HG03469 (cell line): ENCODE results near the gene GLRA3.
"Not testable (repeated sequence)": the region's sequence is repeated elsewhere in the genome, so short reads cannot be mapped to it uniquely, and the experiment has no call there.

Experiments used
- ATAC-seq: cut with Tn5 transposase; IDR thresholded peaks from one replicate; pipeline ENCODE4 v1.9.1; 2021; ENCODE audit warnings: mild to moderate bottlenecking, moderate library complexity, moderate number of reproducible peaks; ENCODE audit not compliant: unreplicated experiment

The GLRA3 gene

DNA sequence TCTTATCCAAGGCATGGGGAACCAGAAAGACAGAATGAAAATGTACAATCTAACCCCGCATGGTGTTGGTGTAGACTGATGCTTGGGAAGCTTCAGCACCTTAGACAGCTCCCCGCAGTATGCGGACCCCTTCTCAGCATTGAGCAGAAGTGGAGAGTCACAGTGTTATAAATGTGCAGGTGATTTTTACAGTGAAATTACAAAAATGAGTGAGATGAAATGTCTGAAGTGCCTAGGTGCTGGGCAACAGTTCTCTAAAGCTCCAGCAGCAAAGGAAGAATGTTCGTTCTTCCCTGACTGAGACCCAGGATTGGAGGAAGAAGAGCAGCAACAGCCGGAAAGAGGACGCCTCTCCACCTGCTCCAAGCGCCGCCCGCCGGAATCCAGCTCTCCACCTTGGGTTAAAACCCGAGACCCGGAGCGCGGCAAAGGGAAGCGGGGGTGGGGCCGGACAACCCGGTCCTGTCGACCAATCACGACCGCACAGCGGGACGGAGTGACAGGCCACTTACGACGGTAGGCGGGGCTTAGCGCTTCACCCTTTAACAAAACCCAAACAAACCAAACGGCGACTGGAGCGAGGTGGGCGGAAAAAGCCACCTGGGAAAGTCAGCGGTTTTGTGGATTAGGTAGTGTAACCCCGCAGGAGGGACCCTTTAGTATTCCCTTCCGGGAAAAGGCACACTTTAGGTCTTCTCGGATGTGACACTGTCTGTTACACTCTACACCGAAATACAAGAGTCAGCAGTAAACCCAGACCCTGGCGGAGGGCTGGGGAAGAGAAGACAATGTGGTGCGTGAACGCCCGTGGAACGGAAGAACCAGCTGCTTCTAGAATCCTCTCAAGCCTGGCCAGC lies at the start of gene GLRA3:
TSS of gene GLRA3 (minus strand) at position 403 of the 857 bp plus-strand sequence. CDS start 436 bp downstream, outside the sequence.
- ATAC-seq: no peak

DNA sequence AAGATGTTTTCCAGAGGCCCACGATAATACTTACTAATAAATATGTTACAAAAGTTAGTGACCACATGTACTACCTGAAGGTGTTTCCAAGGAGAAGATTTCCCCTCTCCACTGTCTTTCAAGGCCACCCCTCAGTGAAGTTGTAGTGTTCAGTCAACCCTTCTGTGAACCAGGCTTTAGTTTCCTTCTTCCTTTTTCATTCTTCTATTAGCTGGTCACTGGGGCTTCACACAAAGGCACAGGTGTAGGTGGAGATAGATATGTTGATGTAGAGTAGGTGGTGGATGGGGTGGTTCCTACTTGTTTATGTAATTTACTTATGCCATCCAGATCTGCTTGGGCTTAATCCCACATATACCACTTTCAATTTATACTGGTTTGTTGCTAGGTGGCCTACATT lies 45.9 kb upstream of the GLRA3 start:
- ATAC-seq: no peak

DNA sequence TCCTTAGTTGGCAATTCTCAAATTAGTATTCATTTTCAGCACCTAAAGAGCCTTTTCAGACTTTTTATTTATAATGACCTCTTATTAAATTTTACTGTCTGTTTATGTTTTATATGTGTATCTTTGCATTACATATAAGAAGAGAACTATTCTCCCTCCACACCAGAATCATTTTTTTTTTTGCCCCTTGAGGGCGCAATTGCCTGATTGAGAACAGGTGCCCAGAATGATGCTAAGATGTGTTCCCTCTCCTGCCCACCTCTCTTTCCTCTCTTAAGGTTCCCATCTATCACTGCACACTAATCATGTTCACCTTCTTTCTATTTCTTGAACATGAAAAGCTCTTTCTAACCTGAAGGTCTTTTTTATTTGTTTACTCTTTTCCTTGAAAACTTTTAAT lies 44.9 kb upstream of the GLRA3 start:
- ATAC-seq: no peak

DNA sequence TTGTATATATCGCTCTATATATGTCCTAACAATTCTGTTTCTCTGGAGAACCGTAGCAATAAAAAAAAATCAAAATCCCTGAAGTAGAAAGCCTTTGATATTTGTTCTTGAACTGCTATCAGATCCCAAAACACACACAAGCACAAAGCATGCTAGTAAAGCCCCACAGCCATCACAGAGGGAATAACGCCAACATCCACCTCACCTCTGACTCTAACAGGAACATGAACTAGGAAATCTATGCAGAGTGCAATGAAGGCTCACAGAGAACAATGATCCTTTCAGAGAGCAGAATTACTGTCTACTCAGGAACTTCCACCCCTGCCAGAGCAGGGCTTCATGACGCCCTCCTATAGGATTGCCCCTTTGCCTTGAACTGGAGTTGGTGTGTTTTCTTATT lies 44.1 kb upstream of the GLRA3 start:
- not testable (repeated sequence) for ATAC-seq

DNA sequence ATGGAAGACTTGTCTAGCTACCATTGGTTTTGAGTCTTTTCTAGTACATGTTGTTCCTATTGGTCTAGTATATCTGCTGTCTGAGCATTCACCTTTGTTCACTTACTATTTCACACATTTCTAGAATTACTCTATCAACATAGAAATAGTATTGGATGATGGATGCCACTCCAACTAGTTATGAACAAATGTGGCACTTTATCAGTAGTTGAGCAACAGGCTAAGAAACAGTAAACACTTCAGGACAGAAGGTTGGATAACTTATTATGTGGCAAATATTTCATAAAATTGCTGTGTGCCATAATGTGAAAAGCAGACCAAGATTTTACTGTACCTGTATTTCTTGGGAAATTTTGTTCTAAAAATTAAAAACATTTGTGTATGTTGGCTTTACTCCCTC lies 42.4 kb upstream of the GLRA3 start:
- no peak for ATAC-seq

DNA sequence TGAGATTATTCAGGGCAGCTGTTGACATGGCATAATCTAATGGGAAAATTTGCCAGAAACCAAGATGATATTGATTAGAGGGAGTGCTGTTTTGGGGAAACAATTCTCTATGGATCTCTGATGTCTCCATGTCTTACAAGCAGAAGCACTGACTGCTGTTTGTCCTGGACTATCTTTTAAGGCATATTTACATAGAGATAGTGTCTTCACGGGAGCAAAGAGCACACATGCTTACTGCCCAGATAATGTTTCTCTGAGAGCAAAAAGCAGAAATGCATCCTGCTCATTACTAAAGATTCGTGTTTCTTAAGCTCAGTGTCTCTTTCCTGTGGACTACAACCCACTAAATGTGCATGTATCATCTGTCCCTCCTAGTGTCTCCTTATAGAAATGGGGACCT lies 41.3 kb upstream of the GLRA3 start:
- no peak for ATAC-seq

DNA sequence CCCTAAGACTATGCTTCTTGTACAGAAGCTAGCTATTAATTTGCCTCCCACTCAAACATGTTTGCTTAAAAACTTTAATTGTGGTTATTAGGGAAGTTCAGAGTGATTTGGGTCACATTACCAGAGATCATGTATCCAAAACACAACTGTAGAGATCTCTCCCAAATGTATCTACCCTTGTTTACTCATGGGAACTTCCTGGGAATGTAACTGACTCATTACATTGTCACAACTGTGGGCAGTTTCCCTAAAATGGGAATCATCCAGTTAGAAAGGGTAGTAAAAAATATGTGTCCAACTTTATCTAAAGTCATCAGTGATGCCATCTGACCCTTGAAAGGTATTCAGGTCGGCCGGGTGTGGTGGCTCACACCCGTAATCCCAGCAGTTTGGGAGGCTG lies 40.3 kb upstream of the GLRA3 start:
- no peak for ATAC-seq

DNA sequence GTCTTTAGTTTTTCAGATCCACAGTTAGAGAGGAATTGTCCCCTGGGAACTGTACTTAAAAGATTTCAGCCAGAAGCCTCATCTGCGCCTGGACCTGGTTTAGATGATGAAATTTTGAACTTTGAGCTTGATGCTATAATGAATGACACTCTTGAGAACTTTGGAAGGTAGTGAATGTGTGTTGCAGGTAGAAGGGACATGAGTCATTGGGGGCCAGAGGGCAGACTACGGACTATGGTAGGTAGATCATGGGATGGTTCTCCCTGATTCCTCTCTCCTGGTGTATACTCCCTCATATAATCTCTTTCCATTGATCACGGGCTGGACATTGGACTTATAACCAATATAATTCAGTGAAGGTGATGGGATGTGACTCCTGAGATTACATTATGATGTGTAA lies 38.9 kb upstream of the GLRA3 start:
- no peak for ATAC-seq

DNA sequence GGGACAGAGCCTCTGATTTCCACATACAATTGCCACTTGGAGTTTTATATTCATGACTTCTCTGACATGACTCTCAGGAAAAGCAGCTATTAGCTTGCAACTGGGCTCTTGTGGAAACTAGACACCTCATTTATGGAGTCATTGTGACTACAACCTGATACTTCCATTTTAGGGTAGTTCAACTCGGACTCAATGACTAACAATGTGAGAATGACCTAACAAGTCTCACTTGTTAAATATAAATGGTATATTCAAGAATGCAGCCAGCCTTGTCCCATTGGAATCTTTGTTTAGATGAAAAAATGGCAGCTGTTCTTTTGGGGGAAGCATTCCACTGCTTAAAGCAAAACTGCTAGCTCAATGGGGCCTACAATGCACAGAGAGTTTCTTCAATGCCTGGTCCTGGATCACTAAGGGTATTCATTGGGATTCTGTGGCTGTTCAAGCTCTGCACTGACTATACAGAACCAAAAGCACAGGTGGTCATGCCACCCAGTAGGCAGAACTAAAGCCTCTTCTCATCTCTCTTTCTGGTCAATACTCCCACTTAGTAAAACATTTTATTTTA lies 36.5 kb upstream of the GLRA3 start:
- ATAC-seq: no peak

DNA sequence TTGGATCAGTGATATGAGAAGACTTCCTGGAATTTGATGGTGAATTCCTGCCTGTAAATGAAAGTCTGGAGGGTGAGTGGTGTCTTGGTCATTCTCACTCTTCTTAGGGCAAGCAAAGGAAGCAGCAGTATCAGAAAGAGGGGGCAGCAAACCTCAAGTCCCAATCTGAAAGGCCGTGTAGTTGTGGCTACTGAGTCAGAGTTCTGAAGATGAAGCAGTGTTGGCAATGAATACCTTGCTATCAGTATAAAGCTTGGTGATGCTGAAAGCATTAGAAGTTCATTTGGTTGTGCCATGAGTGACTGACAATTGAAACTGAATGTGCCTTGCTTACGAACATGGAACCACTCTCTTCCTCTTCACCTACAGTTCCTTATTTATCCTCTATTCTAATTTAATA lies 35.0 kb upstream of the GLRA3 start:
- no peak for ATAC-seq

DNA sequence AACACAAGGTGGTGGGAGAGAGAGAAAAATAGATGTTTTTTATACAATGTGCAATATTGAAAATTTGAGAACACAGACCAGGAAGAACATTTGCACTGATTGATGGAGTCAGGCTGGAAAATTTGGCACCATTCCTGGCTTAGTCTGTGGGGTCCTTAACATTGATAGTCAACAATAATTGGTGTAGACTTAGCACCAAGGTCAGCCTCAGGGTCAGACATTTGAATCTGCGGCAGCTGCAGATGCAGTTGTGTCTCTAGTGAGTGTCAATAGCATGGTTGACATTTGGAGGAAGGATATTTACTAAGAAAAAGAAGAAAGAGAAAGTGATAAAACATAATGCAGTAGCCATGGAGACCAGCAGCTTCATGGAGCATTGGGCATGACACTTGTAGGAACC lies 31.5 kb upstream of the GLRA3 start:
- no peak for ATAC-seq

DNA sequence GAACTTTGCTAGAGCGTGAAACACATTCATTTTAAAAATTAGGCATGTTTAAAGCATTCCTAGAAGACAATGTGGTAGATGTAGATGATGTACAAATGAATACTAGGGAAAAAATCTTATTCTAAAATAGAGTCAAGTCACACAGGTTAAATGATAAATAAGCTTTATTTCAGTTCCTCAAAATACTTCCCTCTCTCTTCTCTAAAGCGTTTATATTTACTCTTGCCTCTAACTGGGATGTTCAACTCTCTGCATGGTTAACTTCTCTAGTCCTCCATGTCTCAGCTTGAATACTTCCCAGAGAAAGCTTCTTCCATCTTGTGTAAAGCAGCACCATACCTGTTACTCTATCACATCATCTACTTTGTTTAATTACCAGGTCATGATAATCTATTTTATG lies 30.9 kb upstream of the GLRA3 start:
- no peak for ATAC-seq

DNA sequence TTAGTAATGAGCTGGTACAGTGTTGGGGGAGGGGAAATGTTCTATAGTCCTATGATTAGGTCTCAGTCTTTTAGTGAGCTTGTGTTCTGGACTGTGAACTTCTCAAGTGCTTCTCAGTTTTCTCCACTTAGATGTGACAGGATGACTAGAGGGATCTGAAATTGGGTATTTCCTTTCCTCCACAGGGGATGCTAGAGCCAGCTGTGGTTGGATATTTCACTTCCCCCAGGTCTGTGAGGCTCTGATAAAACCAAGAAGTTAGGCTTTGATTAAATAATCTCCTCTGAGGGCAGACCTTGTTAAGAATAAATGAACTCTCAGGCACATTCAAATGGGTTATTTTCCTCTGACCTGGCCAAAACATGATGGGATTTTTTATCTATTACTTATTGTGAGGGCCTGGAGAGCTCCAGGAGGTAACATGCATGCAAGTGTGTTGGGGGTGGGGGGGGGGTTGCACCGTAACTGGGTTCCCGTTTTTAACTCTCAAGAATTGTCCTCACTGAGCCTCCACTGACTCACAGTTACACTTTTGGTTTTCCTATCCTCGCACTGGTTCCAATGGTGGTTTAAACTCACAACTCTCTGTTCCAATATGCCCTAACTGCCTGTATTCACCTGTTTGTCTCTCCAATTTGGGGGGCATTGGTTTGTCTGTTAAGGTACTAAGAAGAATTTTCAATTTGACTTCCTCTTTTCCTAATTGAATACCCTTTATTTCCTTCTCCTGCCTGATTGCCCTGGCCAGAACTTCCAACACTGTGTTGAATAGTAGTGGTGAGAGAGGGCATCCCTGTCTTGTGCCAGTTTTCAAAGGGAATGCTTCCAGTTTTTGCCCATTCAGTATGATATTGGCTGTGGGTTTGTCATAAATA lies 28.1 kb upstream of the GLRA3 start:
- ATAC-seq: no peak

DNA sequence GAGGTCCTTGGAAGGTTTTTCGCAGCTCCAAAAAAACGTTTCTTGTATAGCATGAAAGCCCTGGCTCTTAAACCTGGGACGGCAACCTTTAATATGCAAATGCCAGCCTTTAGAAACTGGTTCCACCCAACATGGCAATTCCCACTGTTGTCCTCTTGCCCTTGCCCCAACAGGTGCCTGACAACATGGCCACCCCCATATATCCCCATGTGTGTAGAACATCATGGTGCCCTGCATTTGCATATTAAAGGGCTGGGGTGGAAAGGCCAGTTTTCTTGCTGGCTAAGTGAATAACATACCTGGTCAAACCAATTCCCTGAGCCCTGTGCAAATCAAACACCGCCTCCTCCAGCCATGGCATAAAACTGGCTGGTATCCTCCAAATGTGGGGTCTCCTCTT lies 26.0 kb upstream of the GLRA3 start:
- ATAC-seq: no peak

DNA sequence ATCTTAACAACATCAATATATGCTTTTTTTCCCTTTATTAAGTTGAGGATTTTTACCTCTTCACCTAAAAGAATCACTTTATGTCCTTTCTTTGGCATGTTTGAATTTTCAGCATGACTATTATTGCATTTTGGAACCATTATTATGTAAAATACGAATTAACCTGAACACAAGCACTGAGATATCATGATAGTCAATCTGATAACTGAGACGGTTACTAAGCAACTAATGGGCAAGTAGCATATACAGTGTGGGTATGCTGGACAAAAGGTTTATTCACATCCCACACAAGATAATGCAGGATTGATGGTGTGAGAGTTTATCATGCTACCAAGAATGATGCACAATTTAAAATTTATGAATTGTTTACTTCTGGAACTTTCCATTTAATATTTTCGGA lies 24.6 kb upstream of the GLRA3 start:
- ATAC-seq: no peak

DNA sequence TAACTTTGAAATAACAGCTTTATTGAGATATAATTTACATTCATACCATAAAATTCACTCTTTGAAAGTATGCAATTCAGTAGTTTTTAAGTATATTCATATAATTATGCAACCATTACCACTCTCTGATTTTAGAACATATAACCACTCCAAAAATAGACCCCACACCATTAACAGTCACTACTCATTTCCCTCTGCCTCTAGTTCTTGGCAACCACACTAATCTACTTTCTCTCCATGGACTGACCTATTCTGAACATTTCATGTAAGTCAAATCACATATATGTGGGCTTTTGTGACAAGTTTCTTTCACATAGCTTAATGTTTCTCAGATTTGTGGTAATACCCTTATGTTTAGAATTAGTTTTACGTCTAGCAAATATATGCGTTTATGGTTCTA lies 19.5 kb upstream of the GLRA3 start:
- no peak for ATAC-seq

DNA sequence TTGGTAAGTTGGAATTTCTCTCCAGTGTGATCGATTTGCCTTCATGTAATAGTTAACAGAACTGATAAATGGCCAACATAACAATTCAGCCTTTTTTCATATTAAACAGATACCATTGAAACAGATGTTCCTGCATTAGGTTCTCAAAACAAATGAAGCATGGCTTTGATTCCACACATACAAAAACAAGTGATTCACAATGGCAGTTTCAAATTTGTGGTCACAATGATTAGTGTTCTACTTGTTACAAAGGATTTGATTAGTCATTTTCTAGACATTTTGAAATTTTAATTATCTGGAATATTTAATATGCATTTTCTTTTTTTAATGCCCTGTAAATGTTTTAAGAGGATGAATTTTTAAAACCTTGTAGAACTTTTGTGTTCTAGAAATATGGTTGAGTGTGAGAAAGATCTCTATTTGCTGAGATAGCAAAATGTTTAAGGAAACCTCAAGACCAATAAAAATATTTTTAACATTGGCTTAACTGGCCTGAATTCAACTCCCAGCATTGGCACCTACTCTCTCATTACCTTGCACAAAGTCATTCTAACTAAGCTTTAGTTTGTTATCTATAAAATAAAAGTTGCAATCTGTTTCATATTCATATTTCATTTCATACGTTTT lies 18.9 kb upstream of the GLRA3 start:
- ATAC-seq: no peak

DNA sequence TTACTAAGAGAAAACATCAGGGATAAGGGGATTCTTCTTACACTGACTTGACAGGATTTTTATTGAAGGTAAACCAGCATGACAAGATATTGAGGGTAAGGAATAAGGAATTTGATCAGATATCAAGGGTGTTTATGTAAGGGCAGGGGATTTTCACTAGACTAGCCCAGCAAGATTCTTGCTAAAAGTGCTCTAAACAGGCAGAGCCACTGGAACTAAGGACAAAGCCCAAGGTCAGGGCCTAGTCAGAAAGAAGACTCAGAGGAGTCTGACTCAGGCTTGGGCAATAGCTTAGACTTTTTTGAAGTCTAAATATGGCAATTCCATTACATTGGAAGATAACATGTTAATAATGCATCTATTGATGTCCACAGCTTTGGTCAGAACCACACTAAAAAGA lies 6.5 kb upstream of the GLRA3 start:
- ATAC-seq: no peak

DNA sequence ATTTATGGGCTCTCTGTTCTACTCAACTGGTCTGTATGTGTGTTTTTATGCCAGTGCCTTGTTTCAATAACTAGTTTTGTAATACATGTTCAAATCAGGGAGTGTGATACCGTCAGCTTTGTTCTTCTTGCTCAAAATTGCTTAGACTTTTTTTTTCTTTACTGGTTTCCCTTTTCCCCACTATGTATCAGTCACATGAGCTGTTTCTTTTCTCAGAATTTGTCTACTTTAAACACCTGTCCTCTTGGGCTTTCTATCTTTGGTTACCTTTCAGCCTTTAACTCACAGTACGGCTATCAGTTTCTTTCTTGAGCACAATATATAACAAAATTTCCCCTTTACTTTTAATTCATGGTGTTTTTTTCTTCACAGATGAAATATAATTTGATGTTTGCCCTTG lies 5.4 kb upstream of the GLRA3 start:
- no peak for ATAC-seq

DNA sequence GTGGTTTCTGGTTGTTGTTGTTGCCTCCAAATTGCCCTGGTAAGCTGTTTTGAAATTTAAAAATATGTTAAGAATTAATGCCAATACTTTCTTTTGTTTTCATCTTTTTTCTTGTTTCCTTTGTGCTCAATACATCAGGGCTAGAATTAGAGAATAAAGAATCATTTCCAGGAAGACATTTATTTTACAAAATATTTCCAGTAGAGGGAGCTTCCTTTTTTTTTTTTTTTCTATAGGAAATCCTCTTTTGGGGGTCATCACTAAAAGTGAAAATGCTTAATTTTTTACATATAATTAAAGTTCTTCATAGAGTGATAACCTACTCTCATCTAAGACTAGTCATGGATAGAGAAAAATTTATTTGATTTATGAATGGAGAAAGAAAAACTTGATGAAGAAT lies 2.4 kb downstream of the GLRA3 start:
- no peak for ATAC-seq

DNA sequence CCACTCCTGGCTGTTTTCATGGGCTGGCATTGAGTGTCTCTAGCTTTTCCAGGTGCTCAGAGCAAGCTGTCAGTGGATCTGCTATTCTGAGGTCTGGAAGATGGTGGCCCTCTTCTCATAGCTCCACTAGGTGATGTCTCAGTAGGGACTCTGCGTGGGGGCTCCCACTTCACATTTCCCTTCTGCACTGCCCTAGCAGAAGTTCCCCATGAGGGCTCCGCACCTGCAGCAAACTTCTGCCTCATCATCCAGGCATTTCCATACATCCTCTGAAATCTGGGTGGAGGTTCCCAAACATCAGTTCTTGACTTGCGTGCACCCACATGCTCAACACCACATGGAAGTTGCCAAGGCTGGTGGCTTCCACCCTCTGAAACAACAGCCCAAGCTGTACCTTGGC lies 13.8 kb downstream of the GLRA3 start:
- ATAC-seq: no peak
